Stimulated activated CD4-positive, alpha-beta T cell treated with anti-CD3 and anti-CD28 coated beads, Interleukin-2, amount 100 ng/mL, for 48 hours (primary cell): ENCODE measurements around the gene PPRC1.
"Not testable (repeated sequence)": the region's sequence is repeated elsewhere in the genome, so short reads cannot be mapped to it uniquely, and the experiment has no call there.

ENCODE experiments used
- DNase-seq, 2 donors: peaks; one replicate each; pipeline ENCODE4 v3.0.0-alpha.2; 2020

PPRC1 gene

GRCh38 chr10:102147561-102147960 is 14.7 kb downstream of the PPRC1 start:
- no peak for DNase-seq

GRCh38 chr10:102148275-102148674 is 15.4 kb downstream of the PPRC1 start:
- DNase-seq = no peak

- DNase-seq = no peak
Measured at GRCh38 chr10:102150970-102151773, 18.3 kb downstream of the PPRC1 start.

- peak; percentile 99 to 100 for DNase-seq
Measured at GRCh38 chr10:102151774-102152544, 19.1 kb downstream of the PPRC1 start, which contains the start of gene NOLC1. Gene NOLC1 (plus strand): TSS chr10:102152389. CDS start chr10:102152411, 22 bp downstream.

- DNase-seq = peak; percentile 43 to 47
Measured at GRCh38 chr10:102152545-102152890, 19.7 kb downstream of the PPRC1 start.

GRCh38 chr10:102153093-102153620 is 20.3 kb downstream of the PPRC1 start:
- DNase-seq = no peak

GRCh38 chr10:102154466-102155116 is 21.8 kb downstream of the PPRC1 start:
- DNase-seq = no peak

GRCh38 chr10:102157224-102157623 is 24.4 kb downstream of the PPRC1 start:
- no peak for DNase-seq

- no peak for DNase-seq
Measured at GRCh38 chr10:102159051-102159597, 26.3 kb downstream of the PPRC1 start.

GRCh38 chr10:102159831-102160230 is 27.0 kb downstream of the PPRC1 start:
- DNase-seq = no peak

GRCh38 chr10:102163342-102163989 is 30.6 kb downstream of the PPRC1 start:
- DNase-seq = no peak

- DNase-seq = no peak
Measured at GRCh38 chr10:102167861-102168260, 35.0 kb downstream of the PPRC1 start.

GRCh38 chr10:102170602-102171001 is 37.8 kb downstream of the PPRC1 start:
- no peak for DNase-seq

GRCh38 chr10:102172288-102172687 is 39.4 kb downstream of the PPRC1 start:
- DNase-seq = no peak

GRCh38 chr10:102175415-102175814 is 42.6 kb downstream of the PPRC1 start:
- no peak for DNase-seq

GRCh38 chr10:102184606-102185005 is 51.8 kb downstream of the PPRC1 start:
- DNase-seq = no peak

- DNase-seq = no peak
Measured at GRCh38 chr10:102185272-102185671, 52.4 kb downstream of the PPRC1 start.

GRCh38 chr10:102185811-102186527 is 53.1 kb downstream of the PPRC1 start:
- DNase-seq = no peak

GRCh38 chr10:102188298-102188940 is 55.6 kb downstream of the PPRC1 start:
- no peak for DNase-seq

GRCh38 chr10:102188941-102189898 is 56.4 kb downstream of the PPRC1 start:
- DNase-seq = not testable (repeated sequence)
